Sigmoid colon (tissue), 4 donors: ENCODE results near the gene ANKRD6.

Source experiments
- CTCF ChIP-seq, 4 experiments: fragments of 450-650 bp in 3 of 4; fragments of 200-600 bp in 1 of 4; IDR thresholded peaks; one replicate each; pipeline ENCODE4 v1.5.1; 2016 to 2019; ENCODE audit warnings: antibody characterized with exemption in 4 of 4, mild to moderate bottlenecking in 3 of 4, moderate library complexity in 2 of 4
- EP300 ChIP-seq, 4 donors: sonication (generic); formaldehyde crosslinking; IDR thresholded peaks; one replicate each; pipeline ENCODE4 v1.6.1; 2017; ENCODE audit warnings: antibody characterized with exemption in 4 of 4
- POLR2A ChIP-seq, 2 donors: fragments of 450-650 bp; IDR thresholded peaks; one replicate each; pipeline ENCODE4 v1.6.1; 2016; ENCODE audit warnings: antibody characterized with exemption in 2 of 2, mild to moderate bottlenecking in 2 of 2, moderate library complexity in 2 of 2

GRCh38 chr6:89410231-89410761, 22.7 kb upstream of the ANKRD6 start:
- TF ChIP-seq CTCF (IDR thresholded peaks at IDR 0.05): no peak
- TF ChIP-seq POLR2A (IDR thresholded peaks at IDR 0.05): no peak
- TF ChIP-seq EP300 (IDR thresholded peaks at IDR 0.05): no peak
